ENCODE measurements around the gene CHST15. TPM values are rescaled to one million over a fixed set of nuclear protein-coding genes. Genes with fewer than 3 reads are reported as not detected.
A peak's percentile ranks its signal among the peaks of the same experiment; 100 is the strongest.

Gene CHST15
- total RNA-seq, 1 donor from 2014 or later, result 1.5 TPM

- no peaks in the 10 kb centered on the region for H3K9me3 Mint-ChIP-seq
- no peaks in the 10 kb centered on the region for H3K4me1 Mint-ChIP-seq
- TF ChIP-seq CTCF (conservative IDR thresholded peaks at IDR 0.05), result no peak
- no peak overlapping the region for H3K27ac Mint-ChIP-seq (ENCODE audit: unreplicated experiment)
- no peaks in the 10 kb centered on the region for H3K36me3 Mint-ChIP-seq (ENCODE audit: low read depth)
- no peak overlapping the region for H3K4me3 Mint-ChIP-seq
- DNase-seq (ENCODE audit: low read depth, low spot score), result no peak
- no peaks in the 10 kb centered on the region for H3K27me3 Mint-ChIP-seq (ENCODE audit: low read depth)
These were observed 28.8 kb upstream of the CHST15 start for GRCh38 chr10:124122211-124122610.

GRCh38 chr10:124120410-124121061 lies 27.1 kb upstream of the CHST15 start:
- Mint-ChIP-seq H3K27ac (ENCODE audit: unreplicated experiment) (no peak overlapping the region), H3K9me3 (no peaks in the 10 kb centered on the region), H3K36me3 (ENCODE audit: low read depth) (no peaks in the 10 kb centered on the region), H3K4me1 (no peaks in the 10 kb centered on the region), H3K4me3 (no peak overlapping the region), H3K27me3 (ENCODE audit: low read depth) (no peaks in the 10 kb centered on the region)
- no peak for TF ChIP-seq CTCF (conservative IDR thresholded peaks at IDR 0.05)
- DNase-seq (ENCODE audit: low read depth, low spot score), result no peak

- no peak for DNase-seq (ENCODE audit: low read depth, low spot score)
- Mint-ChIP-seq H3K36me3 (ENCODE audit: low read depth) (no peaks in the 10 kb centered on the region), H3K27ac (ENCODE audit: unreplicated experiment) (no peak overlapping the region), H3K27me3 (ENCODE audit: low read depth) (no peaks in the 10 kb centered on the region), H3K4me1 (no peaks in the 10 kb centered on the region), H3K4me3 (no peak overlapping the region), H3K9me3 (no peaks in the 10 kb centered on the region)
- no peak for TF ChIP-seq CTCF (conservative IDR thresholded peaks at IDR 0.05)
These were observed 26.5 kb upstream of the CHST15 start for GRCh38 chr10:124119946-124120345.

GRCh38 chr10:124119216-124119615 lies 25.8 kb upstream of the CHST15 start:
- H3K4me3 Mint-ChIP-seq, result no peak overlapping the region
- no peaks in the 10 kb centered on the region for H3K4me1 Mint-ChIP-seq
- H3K27me3 Mint-ChIP-seq (ENCODE audit: low read depth), result no peaks in the 10 kb centered on the region
- H3K27ac Mint-ChIP-seq (ENCODE audit: unreplicated experiment), result no peak overlapping the region
- H3K36me3 Mint-ChIP-seq (ENCODE audit: low read depth), result no peaks in the 10 kb centered on the region
- DNase-seq (ENCODE audit: low read depth, low spot score), result no peak
- TF ChIP-seq CTCF (conservative IDR thresholded peaks at IDR 0.05), result no peak
- no peaks in the 10 kb centered on the region for H3K9me3 Mint-ChIP-seq

- TF ChIP-seq CTCF (conservative IDR thresholded peaks at IDR 0.05), result no peak
- Mint-ChIP-seq H3K4me3 (no peak overlapping the region), H3K27me3 (ENCODE audit: low read depth) (peaks cover under 1% of the 10 kb centered on the region), H3K4me1 (no peaks in the 10 kb centered on the region), H3K9me3 (no peaks in the 10 kb centered on the region), H3K36me3 (ENCODE audit: low read depth) (no peaks in the 10 kb centered on the region), H3K27ac (ENCODE audit: unreplicated experiment) (no peak overlapping the region)
- no peak for DNase-seq (ENCODE audit: low read depth, low spot score)
These were observed 24.4 kb upstream of the CHST15 start for GRCh38 chr10:124117833-124118232.

GRCh38 chr10:124117511-124117785 lies 24.1 kb upstream of the CHST15 start:
- Mint-ChIP-seq H3K36me3 (ENCODE audit: low read depth) (no peaks in the 10 kb centered on the region), H3K4me1 (no peaks in the 10 kb centered on the region), H3K27ac (ENCODE audit: unreplicated experiment) (peak overlapping the region; percentile 19), H3K4me3 (no peak overlapping the region), H3K27me3 (ENCODE audit: low read depth) (peaks cover 3% of the 10 kb centered on the region), H3K9me3 (no peaks in the 10 kb centered on the region)
- no peak for DNase-seq (ENCODE audit: low read depth, low spot score)
- no peak for TF ChIP-seq CTCF (conservative IDR thresholded peaks at IDR 0.05)
